Stimulated activated CD4-positive, alpha-beta T cell treated with anti-CD3 and anti-CD28 coated beads, Interleukin-15, amount 100 ng/mL, for 48 hours (primary cell): Measurements from ENCODE around the gene RAB4B.
"Not testable (repeated sequence)": the region's sequence is repeated elsewhere in the genome, so short reads cannot be mapped to it uniquely, and the experiment has no call there.

Experiments used
- DNase-seq, 2 donors: peaks; one replicate each; pipeline ENCODE4 v3.0.0-alpha.2; 2020; ENCODE audit warnings: low read depth in 2 of 2

RAB4B gene

DNA sequence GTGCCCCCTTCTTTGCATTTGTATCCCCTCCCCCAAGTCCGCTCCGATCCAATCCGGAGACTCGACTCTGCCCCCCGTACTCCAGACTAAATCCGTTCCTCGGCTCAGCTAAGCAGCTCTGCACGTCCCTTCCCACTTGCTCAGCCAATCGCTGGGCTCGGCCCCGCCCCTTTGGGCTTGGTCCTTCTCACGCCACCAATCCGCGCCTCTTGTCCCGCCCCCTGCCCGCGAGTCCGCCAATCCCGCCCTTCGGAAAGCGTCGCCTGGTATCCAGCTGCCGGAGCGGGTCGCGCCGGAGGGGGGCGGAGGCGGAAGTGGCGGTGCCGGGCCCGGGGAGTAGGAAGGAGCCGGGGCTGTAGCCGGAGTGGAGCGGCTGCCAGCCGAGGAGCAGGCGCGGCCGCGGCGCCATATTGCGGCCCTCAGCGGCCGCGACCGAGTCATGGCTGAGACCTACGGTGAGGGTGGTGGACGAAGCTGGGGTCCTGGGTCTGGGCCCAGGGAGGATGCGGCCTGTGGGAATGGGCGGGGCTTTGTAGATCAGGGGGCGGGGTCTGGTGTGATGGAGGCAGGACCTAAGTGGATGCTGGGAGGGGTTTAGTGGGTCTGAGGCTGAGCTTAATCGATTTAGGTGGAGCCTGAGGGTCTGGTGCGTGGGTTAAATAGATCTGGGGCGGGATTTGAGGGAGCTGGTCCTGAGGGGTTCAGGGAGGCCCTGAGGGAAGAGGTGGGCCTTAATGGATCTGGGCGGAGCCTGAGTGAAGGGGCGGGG lies at the start of gene RAB4B:
TSS of gene RAB4B (plus strand) at position 311 of the 769 bp plus-strand sequence. CDS start at position 440, 129 bp downstream.
- DNase-seq = peak; percentile 100

DNA sequence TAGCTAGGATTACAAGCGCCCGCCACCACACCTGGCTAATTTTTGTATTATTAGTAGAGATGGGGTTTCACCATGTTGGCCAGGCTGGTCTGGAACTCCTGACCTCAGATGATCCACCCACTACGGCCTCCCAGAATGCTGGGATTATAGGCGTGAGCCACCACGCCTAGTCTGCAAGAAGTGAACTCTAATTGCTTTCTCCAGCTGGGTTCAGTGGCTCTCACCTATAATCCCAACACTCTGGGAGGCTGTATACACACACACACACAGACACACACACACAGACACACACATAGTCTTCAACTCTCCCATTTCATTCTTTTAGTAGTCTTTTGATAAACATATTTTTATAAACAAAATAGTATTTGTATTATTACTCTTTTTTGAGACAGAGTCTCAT lies 48.0 kb upstream of the RAB4B start:
- DNase-seq = not testable (repeated sequence)

GRCh38 chr19:40732304-40732703 lies 45.7 kb upstream of the RAB4B start:
- not testable (repeated sequence) for DNase-seq

DNA sequence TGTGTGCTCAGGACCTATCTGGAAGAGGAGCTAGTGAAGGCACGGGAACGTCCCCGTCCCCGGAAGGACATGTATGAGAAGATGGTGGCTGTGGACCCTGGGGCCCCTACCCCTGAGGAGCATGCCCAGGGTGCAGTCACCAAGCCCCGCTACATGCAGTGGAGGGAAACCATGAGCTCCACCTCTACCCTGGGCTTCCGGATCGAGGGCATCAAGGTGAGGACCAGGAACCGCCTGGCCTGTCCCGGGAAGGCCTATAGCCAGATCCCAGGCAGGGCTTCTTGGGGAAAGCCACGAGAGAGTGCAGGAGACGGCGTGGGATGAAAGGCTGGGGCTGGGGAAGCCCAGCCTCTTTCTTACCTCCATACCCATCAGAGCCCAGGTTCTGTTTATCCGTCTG lies 44.9 kb upstream of the RAB4B start:
- no peak for DNase-seq

GRCh38 chr19:40735013-40735771 lies 42.9 kb upstream of the RAB4B start:
- DNase-seq = no peak

GRCh38 chr19:40736661-40737060 lies 41.4 kb upstream of the RAB4B start:
- DNase-seq = no peak

DNA sequence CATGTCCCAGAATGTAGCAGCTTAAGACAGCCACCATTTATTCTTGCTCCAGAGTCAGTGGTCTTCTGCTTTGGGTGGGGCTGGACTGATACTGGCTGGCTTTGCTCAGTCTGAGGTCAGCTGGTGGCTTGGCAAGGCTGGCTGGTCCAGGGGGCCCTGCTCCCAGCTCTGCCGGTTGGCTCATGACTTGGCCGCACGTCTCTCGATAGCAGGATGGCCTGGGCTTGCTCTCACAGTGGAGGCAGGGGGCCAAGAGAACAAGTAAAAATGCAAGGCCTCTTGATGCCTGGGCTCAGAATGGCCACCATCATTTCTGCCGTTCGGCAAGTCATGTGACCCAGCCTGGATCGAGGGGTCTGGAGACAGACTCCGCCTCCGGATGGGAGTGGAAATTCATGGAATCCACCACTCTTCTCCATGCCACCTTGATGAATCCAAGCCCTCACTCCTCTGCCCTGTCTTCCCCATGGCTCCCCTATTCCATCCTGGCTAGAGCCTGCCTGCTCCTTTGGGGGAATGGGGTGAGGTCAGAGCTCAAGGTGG lies 40.9 kb upstream of the RAB4B start:
- no peak for DNase-seq

DNA sequence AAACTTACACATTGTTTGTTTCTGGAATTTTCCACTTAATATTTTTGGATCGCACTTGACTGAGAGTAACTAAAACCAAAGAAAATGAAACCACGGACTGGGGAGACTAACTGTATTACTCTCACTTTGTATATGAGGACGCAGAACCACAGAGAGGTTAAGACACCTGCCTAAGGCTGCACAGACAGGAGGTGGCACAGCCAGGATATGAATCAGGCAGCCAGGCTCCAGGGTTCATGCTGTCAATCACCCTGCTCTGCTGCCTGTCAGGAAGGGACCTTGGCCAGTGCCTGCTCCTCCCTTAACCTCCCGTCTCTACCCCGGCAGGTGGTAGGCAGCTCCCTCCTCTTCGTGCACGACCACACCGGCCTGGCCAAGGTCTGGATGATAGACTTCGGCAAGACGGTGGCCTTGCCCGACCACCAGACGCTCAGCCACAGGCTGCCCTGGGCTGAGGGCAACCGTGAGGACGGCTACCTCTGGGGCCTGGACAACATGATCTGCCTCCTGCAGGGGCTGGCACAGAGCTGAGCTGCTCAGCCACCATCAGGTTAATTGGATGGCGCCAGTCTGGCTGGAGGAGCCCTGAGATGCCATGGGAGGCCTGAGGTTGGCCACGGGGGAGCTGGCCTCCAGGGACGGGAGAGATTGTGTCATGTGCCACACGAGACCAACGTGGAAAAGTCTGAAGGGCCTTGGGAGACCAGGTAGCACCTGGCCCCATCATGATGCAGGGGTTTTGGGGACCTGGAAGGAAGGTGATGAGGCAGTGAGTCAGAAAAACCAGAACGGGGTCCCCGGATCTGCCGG lies 38.8 kb upstream of the RAB4B start:
- DNase-seq = no peak

GRCh38 chr19:40739871-40740703 lies 38.0 kb upstream of the RAB4B start:
- DNase-seq = no peak

DNA sequence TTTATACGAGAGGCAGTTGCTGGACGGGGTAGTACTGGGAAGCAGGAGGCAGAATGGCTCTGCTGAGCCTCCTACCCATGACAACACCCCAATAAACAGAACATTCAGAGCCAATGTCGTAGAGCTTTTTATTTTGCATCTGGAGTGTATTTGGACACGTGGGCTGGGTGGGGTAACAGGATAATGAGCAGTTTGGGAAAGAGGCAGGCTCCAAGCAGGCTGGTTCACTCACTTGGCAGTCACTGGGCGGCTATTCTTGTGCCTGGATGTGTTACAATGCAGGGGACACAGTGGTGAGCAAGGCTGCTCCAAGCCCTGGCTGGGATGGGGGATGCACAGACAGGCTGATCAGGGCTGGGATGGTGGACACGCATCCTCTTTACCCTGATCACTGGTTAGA lies 37.3 kb upstream of the RAB4B start:
- DNase-seq = no peak

GRCh38 chr19:40741527-40742390 lies 36.3 kb upstream of the RAB4B start:
- no peak for DNase-seq

DNA sequence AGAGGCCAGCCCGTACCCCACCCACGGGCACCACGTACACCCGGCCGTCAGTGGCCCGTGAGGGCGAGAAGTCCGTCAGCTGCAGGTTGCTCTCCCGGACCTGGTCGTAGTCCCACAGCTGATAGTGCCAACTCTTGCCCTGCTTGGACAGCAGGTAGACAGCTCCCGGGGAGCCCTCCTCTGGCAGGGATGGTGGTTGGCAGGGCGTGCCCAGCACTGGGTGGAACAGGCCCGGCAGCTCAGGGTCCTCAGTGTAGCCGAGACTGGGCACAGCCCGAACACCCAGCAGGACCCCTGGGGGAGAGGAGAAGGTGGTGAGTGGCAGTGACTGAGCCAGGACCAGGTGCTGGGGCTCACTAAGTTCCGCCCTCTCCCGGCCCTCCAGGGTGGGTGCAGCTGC lies 35.6 kb upstream of the RAB4B start:
- no peak for DNase-seq

DNA sequence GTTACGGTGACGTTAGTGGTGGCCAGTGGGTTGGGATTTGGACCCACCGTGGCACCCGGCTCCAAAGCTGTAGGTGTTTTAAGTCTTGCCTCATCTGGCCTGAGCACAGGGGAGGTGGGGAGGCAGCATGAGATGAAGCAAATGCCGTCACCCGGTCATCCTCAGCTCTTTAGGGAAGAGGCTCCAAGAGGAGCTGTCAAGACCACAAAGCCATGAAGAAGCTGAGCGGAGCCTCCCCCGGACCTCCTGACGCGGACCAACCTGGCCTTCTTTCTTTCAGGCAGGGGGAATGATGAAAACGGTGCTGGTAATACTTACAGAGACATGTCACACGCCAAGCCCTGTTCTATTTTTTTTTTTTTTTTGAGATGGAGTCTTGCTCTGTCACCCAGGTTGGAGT lies 35.2 kb upstream of the RAB4B start:
- DNase-seq = no peak

DNA sequence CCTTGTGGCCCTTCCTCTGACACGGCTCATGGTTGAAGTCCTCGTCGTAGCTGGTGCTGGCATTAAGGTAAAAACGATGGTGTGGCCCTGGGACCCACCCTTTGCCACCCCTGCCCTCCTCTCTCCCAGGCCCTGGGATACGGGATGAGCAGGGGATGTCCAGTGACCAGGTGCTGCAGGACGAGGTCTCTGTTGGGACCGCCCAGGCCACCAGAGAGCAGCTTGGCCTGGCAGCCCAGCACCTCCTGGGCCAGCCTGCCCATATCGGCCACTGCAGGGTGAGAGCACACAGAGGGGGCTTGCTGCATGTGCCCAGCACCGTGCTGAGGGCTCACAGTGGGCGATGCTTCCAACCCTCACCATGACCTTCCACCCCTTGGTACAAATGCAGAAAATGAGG lies 34.1 kb upstream of the RAB4B start:
- no peak for DNase-seq

- no peak for DNase-seq
Measured at GRCh38 chr19:40744554-40745401, 33.3 kb upstream of the RAB4B start.

DNA sequence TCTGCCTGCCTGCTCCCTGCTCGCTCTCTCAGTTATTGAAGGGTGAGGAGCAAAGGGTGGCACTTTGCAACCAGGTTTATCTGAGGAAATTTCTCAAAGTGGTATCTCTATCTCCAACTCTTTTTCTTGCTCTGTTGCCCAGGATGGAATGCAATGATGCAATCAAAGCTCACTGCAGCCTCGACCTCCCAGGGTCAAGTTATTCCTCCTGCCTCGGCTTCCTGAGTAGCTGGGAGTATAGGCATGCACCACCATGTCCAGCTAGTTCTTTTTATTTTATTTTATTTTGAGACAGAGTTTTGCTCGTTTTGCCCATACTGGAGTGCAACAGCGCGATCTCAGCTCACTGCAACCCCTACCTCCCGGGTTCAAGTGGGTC lies 32.7 kb upstream of the RAB4B start:
- no peak for DNase-seq

GRCh38 chr19:40747536-40747935 lies 30.5 kb upstream of the RAB4B start:
- DNase-seq = no peak

DNA sequence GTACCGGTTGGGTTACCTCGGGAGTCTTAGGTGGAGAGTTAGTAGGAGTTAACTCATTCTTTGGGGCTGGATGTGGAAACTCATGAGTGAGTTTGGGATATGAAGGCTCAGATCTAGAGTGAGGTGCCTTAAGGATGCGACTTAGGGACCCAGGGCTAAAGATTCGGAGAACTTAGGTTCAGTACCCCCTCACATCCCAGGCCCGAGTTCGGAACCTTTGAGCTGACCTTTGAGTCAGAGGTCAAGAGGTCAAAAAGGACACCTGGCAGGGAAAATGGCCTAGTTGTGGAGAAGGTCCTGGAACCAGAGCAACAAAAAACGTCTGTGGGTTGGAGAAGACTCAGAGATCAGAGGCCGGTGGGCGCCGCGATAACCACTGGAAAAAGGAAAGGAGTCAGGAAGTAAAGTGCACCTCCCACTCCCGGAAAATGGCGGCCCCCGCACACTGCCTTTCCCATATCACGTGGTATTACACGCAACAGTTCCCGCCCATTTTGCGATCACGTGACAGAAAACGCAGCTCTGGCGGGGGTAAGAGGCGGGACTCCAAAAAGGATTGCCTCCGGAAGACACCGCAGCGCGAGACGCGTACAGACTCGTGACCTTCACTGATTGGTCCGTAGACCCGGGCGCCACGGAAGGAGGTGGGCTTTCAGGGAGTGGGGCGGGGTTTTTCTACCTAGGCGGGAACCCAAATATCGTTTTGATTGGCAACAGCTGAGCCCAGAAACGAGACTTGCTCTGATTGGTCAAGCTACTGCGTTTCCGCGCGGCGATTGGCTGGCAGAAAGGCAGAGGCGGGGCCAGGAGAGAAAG lies 27.8 kb upstream of the RAB4B start, which contains the start of gene ACTMAP:
TSS of gene ACTMAP (minus strand) at position 420 of the 816 bp plus-strand sequence. CDS start 674 bp downstream, outside the sequence.
- peak; percentile 99 to 100 for DNase-seq
